ENCODE data around the gene C16orf74.

DNA sequence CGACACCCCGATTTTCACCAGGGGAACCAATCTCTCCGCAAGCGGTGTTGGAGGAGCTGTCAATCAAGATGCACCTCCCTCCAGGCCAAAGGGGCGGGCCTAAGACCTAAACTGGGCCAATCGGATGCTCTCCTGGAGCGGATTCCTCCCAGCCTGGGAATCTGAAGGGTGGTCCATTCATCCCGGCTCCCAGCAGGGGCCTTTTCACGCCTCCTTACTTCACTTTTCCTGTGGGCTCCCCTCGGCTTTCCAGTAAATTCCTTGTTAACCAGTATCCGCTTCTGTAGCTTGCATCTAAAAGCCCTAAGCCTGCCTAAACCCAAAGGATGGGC is 17.1 kb downstream of the C16orf74 start:
- TF ChIP-seq POLR2A (IDR thresholded peaks at IDR 0.05), result no peak
- TF ChIP-seq, protein P1, sequence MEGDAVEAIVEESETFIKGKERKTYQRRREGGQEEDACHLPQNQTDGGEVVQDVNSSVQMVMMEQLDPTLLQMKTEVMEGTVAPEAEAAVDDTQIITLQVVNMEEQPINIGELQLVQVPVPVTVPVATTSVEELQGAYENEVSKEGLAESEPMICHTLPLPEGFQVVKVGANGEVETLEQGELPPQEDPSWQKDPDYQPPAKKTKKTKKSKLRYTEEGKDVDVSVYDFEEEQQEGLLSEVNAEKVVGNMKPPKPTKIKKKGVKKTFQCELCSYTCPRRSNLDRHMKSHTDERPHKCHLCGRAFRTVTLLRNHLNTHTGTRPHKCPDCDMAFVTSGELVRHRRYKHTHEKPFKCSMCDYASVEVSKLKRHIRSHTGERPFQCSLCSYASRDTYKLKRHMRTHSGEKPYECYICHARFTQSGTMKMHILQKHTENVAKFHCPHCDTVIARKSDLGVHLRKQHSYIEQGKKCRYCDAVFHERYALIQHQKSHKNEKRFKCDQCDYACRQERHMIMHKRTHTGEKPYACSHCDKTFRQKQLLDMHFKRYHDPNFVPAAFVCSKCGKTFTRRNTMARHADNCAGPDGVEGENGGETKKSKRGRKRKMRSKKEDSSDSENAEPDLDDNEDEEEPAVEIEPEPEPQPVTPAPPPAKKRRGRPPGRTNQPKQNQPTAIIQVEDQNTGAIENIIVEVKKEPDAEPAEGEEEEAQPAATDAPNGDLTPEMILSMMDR (IDR thresholded peaks at IDR 0.05), result no peak

Data from gastroesophageal sphincter (tissue), 3 donors.